Liver (tissue), 9 donors: ENCODE results near the gene CIITA. TPM values are rescaled to one million over a fixed set of nuclear protein-coding genes. Genes with fewer than 3 reads are reported as not detected.

Experiments used
- DNase-seq: peaks from one replicate; pipeline ENCODE4 v3.0.0-alpha.2; 2017; ENCODE audit warnings: low spot score
- H3K27ac ChIP-seq, 2 donors: one replicate each; pipeline ENCODE4 v1.7.0; 2013; ENCODE audit warnings: inconsistent platforms in 2 of 2, low read length in 2 of 2, control low read depth in 1 of 2, low read depth in 1 of 2, mild to moderate bottlenecking in 1 of 2
- H3K27me3 ChIP-seq, 4 donors: one replicate each; pipeline versions ENCODE4 v1.6.1 to v1.7.0; 2013; ENCODE audit warnings: low read length in 3 of 4, inconsistent platforms in 1 of 4, mild to moderate bottlenecking in 1 of 4, moderate library complexity in 1 of 4; ENCODE audit not compliant: control insufficient read depth in 4 of 4, insufficient read depth in 4 of 4
- H3K36me3 ChIP-seq, 4 donors: one replicate each; pipeline versions ENCODE4 v1.6.1 to v1.7.0; 2013; ENCODE audit warnings: low read length in 3 of 4, mild to moderate bottlenecking in 3 of 4, low read depth in 1 of 4, moderate library complexity in 1 of 4; ENCODE audit not compliant: control insufficient read depth in 4 of 4, insufficient read depth in 3 of 4
- H3K4me1 ChIP-seq, 4 donors: one replicate each; pipeline versions ENCODE4 v1.6.1 to v1.7.0; 2013; ENCODE audit warnings: low read length in 3 of 4, mild to moderate bottlenecking in 3 of 4, moderate library complexity in 1 of 4; ENCODE audit not compliant: control insufficient read depth in 4 of 4, insufficient read depth in 4 of 4
- H3K4me3 ChIP-seq, 3 donors: one replicate each; pipeline versions ENCODE4 v1.6.1 to v1.7.0; 2013; ENCODE audit warnings: low read length in 3 of 3, control low read depth in 1 of 3, low read depth in 1 of 3, mild to moderate bottlenecking in 1 of 3
- H3K9ac ChIP-seq, 2 donors: one replicate each; pipeline ENCODE4 v1.7.0; 2013; ENCODE audit warnings: low read length in 2 of 2, mild to moderate bottlenecking in 2 of 2, moderate library complexity in 2 of 2, control low read depth in 1 of 2, low read depth in 1 of 2
- H3K9me3 ChIP-seq, 4 donors: one replicate each; pipeline versions ENCODE4 v1.6.1 to v1.7.0; 2013; ENCODE audit warnings: low read length in 3 of 4; ENCODE audit not compliant: control insufficient read depth in 4 of 4
- EGR1 ChIP-seq, 2 donors: IDR thresholded peaks; 2 replicates each; pipeline ENCODE4 v1.6.1; 2016 to 2018; ENCODE audit warnings: antibody characterized with exemption in 2 of 2, low read depth in 2 of 2
- FOXA1 ChIP-seq: IDR thresholded peaks from 2 replicates; pipeline ENCODE4 v1.6.1; 2016; ENCODE audit warnings: antibody characterized with exemption
- FOXA2 ChIP-seq: IDR thresholded peaks from 2 replicates; pipeline ENCODE4 v1.6.1; 2016; ENCODE audit warnings: antibody characterized with exemption
- HNF4A ChIP-seq, 2 donors: conservative IDR thresholded peaks; 2 replicates each; pipeline ENCODE4 v1.6.1; 2016; ENCODE audit warnings: antibody characterized with exemption in 2 of 2, mild to moderate bottlenecking in 2 of 2
- HNF4G ChIP-seq: IDR thresholded peaks from 2 replicates; pipeline ENCODE4 v1.6.1; 2016; ENCODE audit warnings: antibody characterized with exemption
- JUND ChIP-seq, 2 donors: IDR thresholded peaks; 2 replicates each; pipeline ENCODE4 v1.6.1; 2016; ENCODE audit warnings: antibody characterized with exemption in 2 of 2
- NR2F2 ChIP-seq: IDR thresholded peaks from 2 replicates; pipeline ENCODE4 v1.6.1; 2016; ENCODE audit warnings: antibody characterized with exemption
- RAD21 ChIP-seq, 2 donors: IDR thresholded peaks; 2 replicates each; pipeline ENCODE4 v1.6.1; 2016; ENCODE audit warnings: antibody characterized with exemption in 2 of 2, mild to moderate bottlenecking in 2 of 2
- RXRA ChIP-seq, 2 donors: IDR thresholded peaks; 2 replicates each; pipeline ENCODE4 v1.6.1; 2017 to 2018; ENCODE audit warnings: antibody characterized with exemption in 2 of 2, mild to moderate bottlenecking in 1 of 2
- SP1 ChIP-seq: IDR thresholded peaks from 2 replicates; pipeline ENCODE4 v1.6.1; 2018; ENCODE audit warnings: antibody characterized with exemption, mild to moderate bottlenecking
- TAF1 ChIP-seq: conservative IDR thresholded peaks from 2 replicates; pipeline ENCODE4 v1.6.1; 2016; ENCODE audit warnings: antibody characterized with exemption, mild to moderate bottlenecking
- YY1 ChIP-seq: IDR thresholded peaks from 2 replicates; pipeline ENCODE4 v1.6.1; 2016; ENCODE audit warnings: antibody characterized with exemption, mild to moderate bottlenecking
- WGBS: extraction: QIAGEN DNeasy Blood & Tissue Kit; methylation state at CpG from one replicate; pipeline ENCODE4 v1.1.7; 2013; 5-methylcytosine and 5-hydroxymethylcytosine counted together
- polyA plus RNA-seq, 2 donors: library from polyadenylated mRNA; stranded (reverse) in 1 of 2; unstranded in 1 of 2; fragments of 200-250 nt in 1 of 2; fragments of >200 nt in 1 of 2; fragmentation: Nextera tagmentation in 1 of 2; extraction: Ambion mirVana in 1 of 2; gene quantifications; one replicate each; pipeline versions ENCODE4 v1.2.1 to v1.2.3, GENCODE V29; 2013 to 2015
- total RNA-seq, 2 donors: library from RNA; depleted of rRNA; stranded (reverse); fragments of >200 nt; gene quantifications; one replicate each; pipeline ENCODE4 v1.2.3, GENCODE V29; 2014
- TF ChIP-seq, protein P1 (sequence below): IDR thresholded peaks from 2 replicates; pipeline ENCODE4 v1.6.1; 2016; ENCODE audit warnings: antibody characterized with exemption, mild to moderate bottlenecking
- TF ChIP-seq, protein P2 (sequence below): fragments of 150-350 bp; IDR thresholded peaks from 2 replicates; pipeline ENCODE4 v1.5.1; 2017; ENCODE audit warnings: improper control_type of control experiment, low read depth, low read length; ENCODE audit not compliant: missing input control
- donor health status: healthy.
- donor health status: healthy.
- donor health status: healthy.
- donor health status: healthy.
- donor health status: healthy.

The CIITA gene
- total and polyA plus RNA-seq, 4 donors: 1.6 to 4.2 (median 2.2) TPM

DNA sequence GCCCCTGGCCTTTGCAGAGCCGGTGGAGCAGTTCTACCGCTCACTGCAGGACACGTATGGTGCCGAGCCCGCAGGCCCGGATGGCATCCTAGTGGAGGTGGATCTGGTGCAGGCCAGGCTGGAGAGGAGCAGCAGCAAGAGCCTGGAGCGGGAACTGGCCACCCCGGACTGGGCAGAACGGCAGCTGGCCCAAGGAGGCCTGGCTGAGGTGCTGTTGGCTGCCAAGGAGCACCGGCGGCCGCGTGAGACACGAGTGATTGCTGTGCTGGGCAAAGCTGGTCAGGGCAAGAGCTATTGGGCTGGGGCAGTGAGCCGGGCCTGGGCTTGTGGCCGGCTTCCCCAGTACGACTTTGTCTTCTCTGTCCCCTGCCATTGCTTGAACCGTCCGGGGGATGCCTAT is 29.5 kb downstream of the CIITA start:
- TF ChIP-seq JUND (IDR thresholded peaks at IDR 0.05): no peak
- TF ChIP-seq, protein P1, sequence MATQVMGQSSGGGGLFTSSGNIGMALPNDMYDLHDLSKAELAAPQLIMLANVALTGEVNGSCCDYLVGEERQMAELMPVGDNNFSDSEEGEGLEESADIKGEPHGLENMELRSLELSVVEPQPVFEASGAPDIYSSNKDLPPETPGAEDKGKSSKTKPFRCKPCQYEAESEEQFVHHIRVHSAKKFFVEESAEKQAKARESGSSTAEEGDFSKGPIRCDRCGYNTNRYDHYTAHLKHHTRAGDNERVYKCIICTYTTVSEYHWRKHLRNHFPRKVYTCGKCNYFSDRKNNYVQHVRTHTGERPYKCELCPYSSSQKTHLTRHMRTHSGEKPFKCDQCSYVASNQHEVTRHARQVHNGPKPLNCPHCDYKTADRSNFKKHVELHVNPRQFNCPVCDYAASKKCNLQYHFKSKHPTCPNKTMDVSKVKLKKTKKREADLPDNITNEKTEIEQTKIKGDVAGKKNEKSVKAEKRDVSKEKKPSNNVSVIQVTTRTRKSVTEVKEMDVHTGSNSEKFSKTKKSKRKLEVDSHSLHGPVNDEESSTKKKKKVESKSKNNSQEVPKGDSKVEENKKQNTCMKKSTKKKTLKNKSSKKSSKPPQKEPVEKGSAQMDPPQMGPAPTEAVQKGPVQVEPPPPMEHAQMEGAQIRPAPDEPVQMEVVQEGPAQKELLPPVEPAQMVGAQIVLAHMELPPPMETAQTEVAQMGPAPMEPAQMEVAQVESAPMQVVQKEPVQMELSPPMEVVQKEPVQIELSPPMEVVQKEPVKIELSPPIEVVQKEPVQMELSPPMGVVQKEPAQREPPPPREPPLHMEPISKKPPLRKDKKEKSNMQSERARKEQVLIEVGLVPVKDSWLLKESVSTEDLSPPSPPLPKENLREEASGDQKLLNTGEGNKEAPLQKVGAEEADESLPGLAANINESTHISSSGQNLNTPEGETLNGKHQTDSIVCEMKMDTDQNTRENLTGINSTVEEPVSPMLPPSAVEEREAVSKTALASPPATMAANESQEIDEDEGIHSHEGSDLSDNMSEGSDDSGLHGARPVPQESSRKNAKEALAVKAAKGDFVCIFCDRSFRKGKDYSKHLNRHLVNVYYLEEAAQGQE: no peak
- no peak for TF ChIP-seq EGR1 (IDR thresholded peaks at IDR 0.05; ENCODE audit: low read depth in 2 of 2)
- TF ChIP-seq TAF1: no peak
- no peak for TF ChIP-seq FOXA1
- no peak for TF ChIP-seq HNF4G
- no peak for TF ChIP-seq FOXA2
- Histone ChIP-seq H3K4me1 (no peaks in the 10 kb centered on the region), H3K4me3 (no peak overlapping the region), H3K27ac (no peak overlapping the region), H3K27me3 (no peaks in the 10 kb centered on the region), H3K9ac (no peak overlapping the region), H3K36me3 (peaks cover 0 to 7% (median 1%) of the 10 kb centered on the region in 4 donors), H3K9me3 (no peaks in the 10 kb centered on the region)
- WGBS: 96% methylated on average over 19 of the region's 19 CpGs
- no peak for DNase-seq

DNA sequence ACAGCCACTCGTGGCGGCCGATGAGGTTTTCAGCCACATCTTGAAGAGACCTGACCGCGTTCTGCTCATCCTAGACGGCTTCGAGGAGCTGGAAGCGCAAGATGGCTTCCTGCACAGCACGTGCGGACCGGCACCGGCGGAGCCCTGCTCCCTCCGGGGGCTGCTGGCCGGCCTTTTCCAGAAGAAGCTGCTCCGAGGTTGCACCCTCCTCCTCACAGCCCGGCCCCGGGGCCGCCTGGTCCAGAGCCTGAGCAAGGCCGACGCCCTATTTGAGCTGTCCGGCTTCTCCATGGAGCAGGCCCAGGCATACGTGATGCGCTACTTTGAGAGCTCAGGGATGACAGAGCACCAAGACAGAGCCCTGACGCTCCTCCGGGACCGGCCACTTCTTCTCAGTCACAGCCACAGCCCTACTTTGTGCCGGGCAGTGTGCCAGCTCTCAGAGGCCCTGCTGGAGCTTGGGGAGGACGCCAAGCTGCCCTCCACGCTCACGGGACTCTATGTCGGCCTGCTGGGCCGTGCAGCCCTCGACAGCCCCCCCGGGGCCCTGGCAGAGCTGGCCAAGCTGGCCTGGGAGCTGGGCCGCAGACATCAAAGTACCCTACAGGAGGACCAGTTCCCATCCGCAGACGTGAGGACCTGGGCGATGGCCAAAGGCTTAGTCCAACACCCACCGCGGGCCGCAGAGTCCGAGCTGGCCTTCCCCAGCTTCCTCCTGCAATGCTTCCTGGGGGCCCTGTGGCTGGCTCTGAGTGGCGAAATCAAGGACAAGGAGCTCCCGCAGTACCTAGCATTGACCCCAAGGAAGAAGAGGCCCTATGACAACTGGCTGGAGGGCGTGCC is 30.1 kb downstream of the CIITA start:
- peaks cover 0 to 7% (median 1%) of the 10 kb centered on the region in 4 donors for H3K36me3 ChIP-seq
- no peaks in the 10 kb centered on the region for H3K9me3 ChIP-seq
- H3K4me3 ChIP-seq: no peak overlapping the region
- WGBS: 90% methylated on average over 46 of the region's 46 CpGs
- no peak for DNase-seq
- TF ChIP-seq NR2F2 (no peak), TAF1 (no peak), SP1 (no peak), FOXA2 (no peak), RAD21 (IDR thresholded peaks at IDR 0.05) (no peak), HNF4A (conservative IDR thresholded peaks at IDR 0.05) (no peak), YY1 (no peak)
- H3K9ac ChIP-seq: no peak overlapping the region
- H3K4me1 ChIP-seq: no peaks in the 10 kb centered on the region
- no peak overlapping the region for H3K27ac ChIP-seq
- no peaks in the 10 kb centered on the region for H3K27me3 ChIP-seq

DNA sequence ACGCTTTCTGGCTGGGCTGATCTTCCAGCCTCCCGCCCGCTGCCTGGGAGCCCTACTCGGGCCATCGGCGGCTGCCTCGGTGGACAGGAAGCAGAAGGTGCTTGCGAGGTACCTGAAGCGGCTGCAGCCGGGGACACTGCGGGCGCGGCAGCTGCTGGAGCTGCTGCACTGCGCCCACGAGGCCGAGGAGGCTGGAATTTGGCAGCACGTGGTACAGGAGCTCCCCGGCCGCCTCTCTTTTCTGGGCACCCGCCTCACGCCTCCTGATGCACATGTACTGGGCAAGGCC is 30.7 kb downstream of the CIITA start:
- H3K36me3 ChIP-seq: peaks cover 0 to 6% (median 1%) of the 10 kb centered on the region in 4 donors
- H3K9ac ChIP-seq: no peak overlapping the region
- TF ChIP-seq FOXA2 (no peak), NR2F2 (no peak), RXRA (IDR thresholded peaks at IDR 0.05) (no peak), TAF1 (no peak), YY1 (no peak)
- TF ChIP-seq, protein P2, sequence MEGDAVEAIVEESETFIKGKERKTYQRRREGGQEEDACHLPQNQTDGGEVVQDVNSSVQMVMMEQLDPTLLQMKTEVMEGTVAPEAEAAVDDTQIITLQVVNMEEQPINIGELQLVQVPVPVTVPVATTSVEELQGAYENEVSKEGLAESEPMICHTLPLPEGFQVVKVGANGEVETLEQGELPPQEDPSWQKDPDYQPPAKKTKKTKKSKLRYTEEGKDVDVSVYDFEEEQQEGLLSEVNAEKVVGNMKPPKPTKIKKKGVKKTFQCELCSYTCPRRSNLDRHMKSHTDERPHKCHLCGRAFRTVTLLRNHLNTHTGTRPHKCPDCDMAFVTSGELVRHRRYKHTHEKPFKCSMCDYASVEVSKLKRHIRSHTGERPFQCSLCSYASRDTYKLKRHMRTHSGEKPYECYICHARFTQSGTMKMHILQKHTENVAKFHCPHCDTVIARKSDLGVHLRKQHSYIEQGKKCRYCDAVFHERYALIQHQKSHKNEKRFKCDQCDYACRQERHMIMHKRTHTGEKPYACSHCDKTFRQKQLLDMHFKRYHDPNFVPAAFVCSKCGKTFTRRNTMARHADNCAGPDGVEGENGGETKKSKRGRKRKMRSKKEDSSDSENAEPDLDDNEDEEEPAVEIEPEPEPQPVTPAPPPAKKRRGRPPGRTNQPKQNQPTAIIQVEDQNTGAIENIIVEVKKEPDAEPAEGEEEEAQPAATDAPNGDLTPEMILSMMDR: no peak
- no peak overlapping the region for H3K27ac ChIP-seq
- DNase-seq: no peak
- peaks cover 0 to under 1% (median 0%) of the 10 kb centered on the region in 4 donors for H3K4me1 ChIP-seq
- 90% methylated on average over 21 of the region's 21 CpGs for WGBS
- no peaks in the 10 kb centered on the region for H3K27me3 ChIP-seq
- H3K9me3 ChIP-seq: no peaks in the 10 kb centered on the region
- H3K4me3 ChIP-seq: no peak overlapping the region
